Peyer's patch (tissue), 4 donors: ENCODE results near the gene HOXC5. TPM values are rescaled to one million over a fixed set of nuclear protein-coding genes. Genes with fewer than 3 reads are reported as not detected.

Experiments
- DNase-seq, 3 donors: peaks; one replicate each; pipeline ENCODE4 v3.0.0-alpha.2; 2017 to 2019
- H3K27ac ChIP-seq, 4 donors: fragments of 200-600 bp; sonication (generic); one replicate each; pipeline ENCODE4 v1.5.1; 2016 to 2019
- H3K27me3 ChIP-seq, 2 donors: fragments of 200-600 bp; sonication (generic); one replicate each; pipeline ENCODE4 v1.5.1; 2019
- H3K36me3 ChIP-seq, 3 donors: fragments of 200-600 bp; sonication (generic); one replicate each; pipeline ENCODE4 v1.5.1; 2016 to 2019
- H3K4me1 ChIP-seq, 4 donors: fragments of 200-600 bp; sonication (generic); one replicate each; pipeline ENCODE4 v1.5.1; 2016 to 2019
- H3K4me3 ChIP-seq, 4 donors: fragments of 200-600 bp; sonication (generic); 1 replicate in 3 of 4; 2 replicates in 1 of 4; pipeline ENCODE4 v1.5.1; 2016 to 2019; ENCODE audit warnings: mild to moderate bottlenecking in 1 of 4
- H3K9me3 ChIP-seq, 4 donors: fragments of 200-600 bp; sonication (generic); one replicate each; pipeline ENCODE4 v1.5.1; 2016 to 2019; ENCODE audit warnings: mild to moderate bottlenecking in 1 of 4
- POLR2A ChIP-seq, 2 donors: fragments of 450-650 bp; IDR thresholded peaks; one replicate each; pipeline ENCODE4 v1.5.1; 2017; ENCODE audit warnings: antibody characterized with exemption in 2 of 2, mild to moderate bottlenecking in 2 of 2, moderate library complexity in 2 of 2
- total RNA-seq, 4 donors: library from RNA; depleted of rRNA; stranded (reverse); fragments of >200 nt; gene quantifications; one replicate each; pipeline ENCODE4 v1.1.0, GENCODE V29; 2016
- TF ChIP-seq, protein P1 (sequence below), 6 experiments: fragments of 450-650 bp in 4 of 6; fragments of 200-600 bp in 2 of 6; sonication (generic) in 1 of 6; IDR thresholded peaks; one replicate each; pipeline ENCODE4 v1.5.1; 2017 to 2019; ENCODE audit warnings: antibody characterized with exemption in 6 of 6, mild to moderate bottlenecking in 3 of 6, moderate library complexity in 1 of 6

HOXC5 gene
- total RNA-seq, 4 donors from 2014 or later, result not detected

GRCh38 chr12:54015018-54015931 lies 17.6 kb upstream of the HOXC5 start:
- Histone ChIP-seq H3K36me3 (no peaks in the 10 kb centered on the region), H3K4me3 (no peak overlapping the region), H3K4me1 (peaks cover 0 to 26% (median 5%) of the 10 kb centered on the region in 4 donors), H3K27me3 (peaks cover 0 to 24% of the 10 kb centered on the region in 2 donors), H3K9me3 (no peaks in the 10 kb centered on the region), H3K27ac (peak overlapping the region in 2 of 4 donors; percentile 81 to 94)
- DNase-seq, result no peak
- TF ChIP-seq, protein P1, sequence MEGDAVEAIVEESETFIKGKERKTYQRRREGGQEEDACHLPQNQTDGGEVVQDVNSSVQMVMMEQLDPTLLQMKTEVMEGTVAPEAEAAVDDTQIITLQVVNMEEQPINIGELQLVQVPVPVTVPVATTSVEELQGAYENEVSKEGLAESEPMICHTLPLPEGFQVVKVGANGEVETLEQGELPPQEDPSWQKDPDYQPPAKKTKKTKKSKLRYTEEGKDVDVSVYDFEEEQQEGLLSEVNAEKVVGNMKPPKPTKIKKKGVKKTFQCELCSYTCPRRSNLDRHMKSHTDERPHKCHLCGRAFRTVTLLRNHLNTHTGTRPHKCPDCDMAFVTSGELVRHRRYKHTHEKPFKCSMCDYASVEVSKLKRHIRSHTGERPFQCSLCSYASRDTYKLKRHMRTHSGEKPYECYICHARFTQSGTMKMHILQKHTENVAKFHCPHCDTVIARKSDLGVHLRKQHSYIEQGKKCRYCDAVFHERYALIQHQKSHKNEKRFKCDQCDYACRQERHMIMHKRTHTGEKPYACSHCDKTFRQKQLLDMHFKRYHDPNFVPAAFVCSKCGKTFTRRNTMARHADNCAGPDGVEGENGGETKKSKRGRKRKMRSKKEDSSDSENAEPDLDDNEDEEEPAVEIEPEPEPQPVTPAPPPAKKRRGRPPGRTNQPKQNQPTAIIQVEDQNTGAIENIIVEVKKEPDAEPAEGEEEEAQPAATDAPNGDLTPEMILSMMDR (IDR thresholded peaks at IDR 0.05), result no peak
- no peak for TF ChIP-seq POLR2A (IDR thresholded peaks at IDR 0.05)

DNA sequence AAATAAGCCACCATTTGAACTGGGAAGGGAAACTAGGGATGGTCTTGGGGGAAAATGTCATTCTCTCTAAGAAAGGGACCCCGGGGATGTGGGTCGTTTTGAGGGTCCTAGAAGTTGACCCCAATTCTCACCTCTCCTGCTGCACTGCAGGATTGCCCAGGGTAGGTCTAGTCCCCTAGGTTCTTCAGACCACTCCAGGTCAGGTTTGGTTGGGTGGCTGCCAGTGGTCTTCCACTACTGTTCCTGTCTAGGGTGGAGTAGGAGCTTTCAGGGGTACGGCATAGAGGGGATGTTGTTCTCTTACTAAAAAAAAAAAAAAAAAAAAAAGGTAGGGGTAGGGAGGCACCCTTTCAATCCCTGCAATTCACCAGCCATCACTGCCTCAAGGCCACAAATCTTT lies 16.8 kb upstream of the HOXC5 start:
- no peak for DNase-seq
- peak overlapping the region in 2 of 4 donors; percentile 45 to 56 for H3K4me3 ChIP-seq
- TF ChIP-seq POLR2A (IDR thresholded peaks at IDR 0.05), result no peak
- TF ChIP-seq, protein P1 (IDR thresholded peaks at IDR 0.05), result no peak
- H3K4me1 ChIP-seq, result peaks cover 0 to 26% (median 5%) of the 10 kb centered on the region in 4 donors
- H3K36me3 ChIP-seq, result no peaks in the 10 kb centered on the region
- peaks cover 0 to 16% of the 10 kb centered on the region in 2 donors for H3K27me3 ChIP-seq
- no peaks in the 10 kb centered on the region for H3K9me3 ChIP-seq
- H3K27ac ChIP-seq, result peak overlapping the region; percentile 38 to 94 (median 82)

DNA sequence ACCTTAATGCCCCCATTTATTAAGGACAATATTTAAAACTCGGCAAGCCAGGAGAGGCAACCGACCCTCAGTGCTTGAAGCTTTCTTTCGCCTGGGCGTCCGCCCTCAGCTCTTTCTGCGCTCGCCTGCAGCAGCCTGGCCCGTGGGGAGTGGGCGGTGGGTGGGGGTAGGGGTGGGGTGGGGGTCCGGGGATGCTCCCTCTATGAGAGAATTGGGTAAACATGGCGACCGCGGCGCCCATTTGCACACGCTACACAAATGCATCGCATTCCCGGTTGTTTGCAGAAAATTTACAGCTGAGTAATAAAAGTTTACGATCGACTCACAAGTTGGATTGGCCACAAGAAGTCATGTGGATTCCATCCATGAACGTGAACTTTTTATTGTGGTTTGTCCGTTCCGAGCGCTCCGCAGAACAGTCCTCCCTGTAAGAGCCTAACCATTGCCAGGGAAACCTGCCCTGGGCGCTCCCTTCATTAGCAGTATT lies 16.3 kb upstream of the HOXC5 start:
- no peak for TF ChIP-seq POLR2A (IDR thresholded peaks at IDR 0.05)
- TF ChIP-seq, protein P1 (IDR thresholded peaks at IDR 0.05), result no peak
- peak in 1 of 3 donors; percentile 51 for DNase-seq
- H3K36me3 ChIP-seq, result no peaks in the 10 kb centered on the region
- H3K9me3 ChIP-seq, result no peaks in the 10 kb centered on the region
- peak overlapping the region; percentile 34 to 56 (median 47) for H3K4me3 ChIP-seq
- H3K27me3 ChIP-seq, result peaks cover 0 to 15% of the 10 kb centered on the region in 2 donors
- H3K4me1 ChIP-seq, result peaks cover 0 to 24% (median 5%) of the 10 kb centered on the region in 4 donors
- H3K27ac ChIP-seq, result peak overlapping the region; percentile 76 to 94 (median 82)

DNA sequence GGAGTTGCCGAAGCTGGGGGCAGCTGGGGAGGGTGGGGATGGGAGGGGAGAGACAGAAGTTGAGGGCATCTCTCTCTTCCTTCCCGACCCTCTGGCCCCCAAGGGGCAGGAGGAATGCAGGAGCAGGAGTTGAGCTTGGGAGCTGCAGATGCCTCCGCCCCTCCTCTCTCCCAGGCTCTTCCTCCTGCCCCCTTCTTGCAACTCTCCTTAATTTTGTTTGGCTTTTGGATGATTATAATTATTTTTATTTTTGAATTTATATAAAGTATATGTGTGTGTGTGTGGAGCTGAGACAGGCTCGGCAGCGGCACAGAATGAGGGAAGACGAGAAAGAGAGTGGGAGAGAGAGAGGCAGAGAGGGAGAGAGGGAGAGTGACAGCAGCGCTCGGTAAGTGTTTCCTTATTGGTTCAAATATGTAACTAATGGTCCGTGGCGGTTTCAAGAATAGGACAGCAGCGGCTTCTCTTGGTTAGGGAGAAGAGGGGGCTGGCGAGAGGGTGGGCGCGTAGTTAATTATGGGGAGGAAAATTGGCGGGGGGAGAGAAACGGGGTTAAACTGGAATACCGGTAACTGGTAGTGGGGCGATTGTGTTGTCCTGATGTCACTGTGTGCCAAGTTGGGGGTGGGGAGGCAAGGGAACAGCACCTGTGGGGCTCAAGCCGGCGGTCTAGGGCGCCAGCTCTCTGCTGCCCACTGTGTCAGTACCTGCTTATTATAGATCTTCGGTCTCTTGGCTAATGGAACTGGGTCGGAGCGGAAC lies 15.6 kb upstream of the HOXC5 start:
- H3K36me3 ChIP-seq, result no peaks in the 10 kb centered on the region
- H3K9me3 ChIP-seq, result no peaks in the 10 kb centered on the region
- peak overlapping the region; percentile 34 to 56 (median 47) for H3K4me3 ChIP-seq
- TF ChIP-seq, protein P1 (IDR thresholded peaks at IDR 0.05), result no peak
- TF ChIP-seq POLR2A (IDR thresholded peaks at IDR 0.05), result no peak
- H3K4me1 ChIP-seq, result peaks cover 0 to 18% (median 5%) of the 10 kb centered on the region in 4 donors
- H3K27me3 ChIP-seq, result peaks cover 0 to 15% of the 10 kb centered on the region in 2 donors
- no peak for DNase-seq
- peak overlapping the region; percentile 76 to 94 (median 82) for H3K27ac ChIP-seq

DNA sequence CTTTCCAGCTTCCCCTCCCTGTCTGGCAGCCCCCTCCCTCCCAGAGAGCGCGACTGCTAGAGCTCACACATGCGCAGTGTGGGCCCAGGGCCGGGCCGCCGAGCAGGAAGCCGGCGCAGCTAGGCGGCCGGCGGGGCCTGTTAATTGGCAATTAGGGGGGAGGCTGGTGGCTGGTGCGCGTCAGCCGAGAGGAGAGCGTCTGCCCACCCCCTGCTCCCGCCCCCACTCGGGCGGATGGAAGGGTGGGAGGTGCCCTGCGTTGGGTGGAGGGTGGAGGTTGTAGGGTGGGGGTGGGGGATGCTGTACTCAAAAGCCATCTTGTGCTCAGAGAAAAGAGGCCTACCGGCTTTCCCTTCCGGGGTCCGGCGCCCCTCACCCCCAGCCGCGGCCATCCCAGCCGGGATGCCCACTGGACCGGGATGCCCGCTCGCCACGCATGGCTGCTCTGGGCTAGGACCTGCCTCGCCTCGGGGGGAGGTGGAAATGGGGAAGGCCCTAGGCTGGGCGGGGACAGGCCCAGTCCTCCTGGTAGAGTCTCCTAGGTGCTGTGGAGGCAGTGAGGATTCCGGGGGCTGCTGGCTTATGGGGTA lies 14.9 kb upstream of the HOXC5 start:
- no peaks in the 10 kb centered on the region for H3K36me3 ChIP-seq
- TF ChIP-seq, protein P1 (IDR thresholded peaks at IDR 0.05), result no peak
- TF ChIP-seq POLR2A (IDR thresholded peaks at IDR 0.05), result peak in 1 of 2 donors; percentile 12
- peak; percentile 75 to 90 (median 80) for DNase-seq
- peaks cover 0 to 18% (median 5%) of the 10 kb centered on the region in 4 donors for H3K4me1 ChIP-seq
- H3K27me3 ChIP-seq, result peaks cover 0 to 15% of the 10 kb centered on the region in 2 donors
- H3K4me3 ChIP-seq, result peak overlapping the region; percentile 34 to 56 (median 47)
- H3K27ac ChIP-seq, result peak overlapping the region; percentile 76 to 94 (median 82)
- no peaks in the 10 kb centered on the region for H3K9me3 ChIP-seq
